H1 (cell line): ENCODE data around the gene VPS11. TPM values are rescaled to one million over a fixed set of nuclear protein-coding genes. Genes with fewer than 3 reads are reported as not detected.

Source experiments
- CTCF ChIA-PET: fragments of 300-600 bp; sonication (Branson Sonifier 250); formaldehyde crosslinking; loops from one replicate; lab custom pipeline; 2021; ENCODE audit not compliant: partially characterized antibody; lab: Charles Lee
- POLR2A ChIA-PET: fragments of 300-600 bp; sonication (Branson Sonifier 250); formaldehyde crosslinking; loops from one replicate; lab custom pipeline; 2021; ENCODE audit warnings: inconsistent platforms; ENCODE audit not compliant: partially characterized antibody; lab: Charles Lee
- DNase-seq, 2 experiments: peaks; one replicate each; pipeline versions ENCODE4 v3.0.0 to v3.0.0-alpha.2; 2010 to 2022; ENCODE audit warnings: low spot score in 2 of 2, low read depth in 1 of 2, mixed read lengths in 1 of 2
- FAIRE-seq: peaks from 2 replicates; lab custom pipeline; 2011; peaks lifted over from hg19 to GRCh38; lab: Jason Lieb, UNC
- H2AFZ ChIP-seq: 2 replicates; pipeline ENCODE4 v1.8.1; 2012; ENCODE audit warnings: low read length, inconsistent platforms
- H2AK5ac ChIP-seq: 2 replicates; pipeline ENCODE4 v1.6.1; 2013; ENCODE audit warnings: low read depth, low read length
- H2BK120ac ChIP-seq: replicated peaks from 2 replicates; pipeline ENCODE3; 2013; ENCODE audit warnings: low read depth, low read length, inconsistent platforms
- H2BK12ac ChIP-seq: 2 replicates; pipeline ENCODE4 v1.6.1; 2013; ENCODE audit warnings: low read depth, low read length
- H2BK15ac ChIP-seq: 2 replicates; pipeline ENCODE4 v1.6.1; 2013; ENCODE audit warnings: low read length
- H2BK20ac ChIP-seq: 2 replicates; pipeline ENCODE4 v1.6.1; 2013; ENCODE audit warnings: low read length
- H2BK5ac ChIP-seq: 2 replicates; pipeline ENCODE4 v1.6.1; 2013; ENCODE audit warnings: low read depth, low read length
- H3K14ac ChIP-seq: 2 replicates; pipeline ENCODE4 v1.6.1; 2013; ENCODE audit warnings: inconsistent platforms; ENCODE audit not compliant: insufficient read length
- H3K18ac ChIP-seq: 2 replicates; pipeline ENCODE4 v1.6.1; 2013; ENCODE audit warnings: low read length; ENCODE audit errors: extremely low read depth
- H3K23ac ChIP-seq: 2 replicates; pipeline ENCODE4 v1.6.1; 2013; ENCODE audit warnings: inconsistent platforms; ENCODE audit not compliant: insufficient read length
- H3K23me2 ChIP-seq: 2 replicates; pipeline ENCODE4 v1.6.1; 2013; ENCODE audit warnings: low read depth, low read length
- H3K27ac ChIP-seq: 2 replicates; pipeline ENCODE4 v1.6.1; 2011; ENCODE audit warnings: low read depth, low read length, inconsistent platforms
- H3K27me3 ChIP-seq, 4 experiments: replicated peaks in 1 of 4; 1 replicate in 1 of 4; 2 replicates in 3 of 4; pipeline versions ENCODE4 v1.6.1 to v1.8.1; 2011 to 2013; ENCODE audit warnings: low read length in 3 of 4, mild to moderate bottlenecking in 3 of 4, inconsistent platforms in 2 of 4, mixed read lengths in 2 of 4, moderate library complexity in 1 of 4; ENCODE audit not compliant: control insufficient read depth in 3 of 4, insufficient read depth in 3 of 4; ENCODE audit errors: extremely low read depth in 1 of 4
- H3K36me3 ChIP-seq, 4 experiments: 2 replicates each; pipeline versions ENCODE4 v1.6.1 to v1.8.1; 2011 to 2013; ENCODE audit warnings: mild to moderate bottlenecking in 4 of 4, low read length in 3 of 4, moderate library complexity in 2 of 4, control low read depth in 1 of 4, inconsistent platforms in 1 of 4; ENCODE audit not compliant: insufficient read depth in 4 of 4, control insufficient read depth in 2 of 4
- H3K4ac ChIP-seq: replicated peaks from 2 replicates; pipeline ENCODE3; 2013; ENCODE audit warnings: low read length, low read depth, mixed read lengths, inconsistent platforms; ENCODE audit not compliant: insufficient read length
- H3K4me1 ChIP-seq, 4 experiments: replicated peaks in 1 of 4; 1 replicate in 1 of 4; 2 replicates in 3 of 4; pipeline versions ENCODE4 v1.6.1 to v1.8.1; 2011 to 2013; ENCODE audit warnings: low read length in 3 of 4, inconsistent platforms in 2 of 4, mixed read lengths in 1 of 4; ENCODE audit not compliant: insufficient read depth in 4 of 4, control insufficient read depth in 3 of 4
- H3K4me2 ChIP-seq, 2 experiments: 2 replicates each; pipeline versions ENCODE4 v1.6.1 to v1.8.1; 2011 to 2013; ENCODE audit warnings: low read depth in 2 of 2, low read length in 2 of 2, control low read depth in 1 of 2, inconsistent platforms in 1 of 2, mild to moderate bottlenecking in 1 of 2; ENCODE audit not compliant: insufficient read depth in 1 of 2
- H3K4me3 ChIP-seq, 4 experiments: fragments of 200-600, 300-600 bp in 1 of 4; sonication (generic), shearing (Covaris generic), sonication (Bioruptor Twin) in 1 of 4; 2 replicates each; pipeline versions ENCODE4 v1.5.1 to v1.8.1; 2011 to 2016; ENCODE audit warnings: low read length in 4 of 4, low read depth in 3 of 4, control low read depth in 2 of 4, inconsistent platforms in 2 of 4, mild to moderate bottlenecking in 2 of 4, mixed read lengths in 1 of 4, moderate library complexity in 1 of 4; ENCODE audit not compliant: insufficient read depth in 2 of 4; ENCODE audit errors: extremely low read depth in 1 of 4
- H3K56ac ChIP-seq: replicated peaks from 2 replicates; pipeline ENCODE3; 2013; ENCODE audit warnings: low read depth, mild to moderate bottlenecking, mixed read lengths, low read length, inconsistent platforms; ENCODE audit not compliant: insufficient read length
- H3K79me1 ChIP-seq: 2 replicates; pipeline ENCODE4 v1.6.1; 2013; ENCODE audit warnings: low read depth, low read length, control low read depth
- H3K79me2 ChIP-seq, 2 experiments: 2 replicates each; pipeline versions ENCODE4 v1.6.1 to v1.8.1; 2012 to 2013; ENCODE audit warnings: low read length in 2 of 2, mild to moderate bottlenecking in 2 of 2, inconsistent platforms in 1 of 2; ENCODE audit not compliant: insufficient read depth in 2 of 2, control insufficient read depth in 1 of 2
- H3K9ac ChIP-seq, 4 experiments: replicated peaks in 1 of 4; 1 replicate in 1 of 4; 2 replicates in 3 of 4; pipeline versions ENCODE4 v1.6.1 to v1.8.1; 2011 to 2013; ENCODE audit warnings: low read depth in 3 of 4, low read length in 3 of 4, control low read depth in 2 of 4, mild to moderate bottlenecking in 2 of 4, moderate library complexity in 2 of 4, inconsistent platforms in 1 of 4; ENCODE audit errors: extremely low read depth in 1 of 4
- H3K9me3 ChIP-seq, 2 experiments: 2 replicates each; pipeline versions ENCODE4 v1.6.1 to v1.8.1; 2012 to 2013; ENCODE audit warnings: mild to moderate bottlenecking in 2 of 2, moderate library complexity in 2 of 2, control low read depth in 1 of 2, inconsistent platforms in 1 of 2, low read depth in 1 of 2, low read length in 1 of 2, mixed read lengths in 1 of 2; ENCODE audit not compliant: insufficient read depth in 2 of 2
- H4K20me1 ChIP-seq, 2 experiments: replicated peaks in 1 of 2; 2 replicates each; pipeline versions ENCODE3 to v1.8.1; 2011 to 2013; ENCODE audit warnings: inconsistent platforms in 2 of 2, low read length in 2 of 2, mild to moderate bottlenecking in 1 of 2; ENCODE audit not compliant: insufficient read depth in 2 of 2, control insufficient read depth in 1 of 2
- H4K5ac ChIP-seq: 2 replicates; pipeline ENCODE4 v1.6.1; 2013; ENCODE audit warnings: low read length, low read depth, mixed read lengths, inconsistent platforms; ENCODE audit not compliant: insufficient read length
- H4K8ac ChIP-seq: 2 replicates; pipeline ENCODE4 v1.8.0; 2013; ENCODE audit warnings: mild to moderate bottlenecking, moderate library complexity, low read length, inconsistent platforms; ENCODE audit not compliant: insufficient read depth; ENCODE audit errors: extremely low read depth
- H4K91ac ChIP-seq: replicated peaks from 2 replicates; pipeline ENCODE3; 2013; ENCODE audit warnings: low read length, mixed read lengths, inconsistent platforms; ENCODE audit not compliant: insufficient read length
- CHD1 ChIP-seq: IDR thresholded peaks from 2 replicates; pipeline ENCODE4 v1.6.1; 2012; ENCODE audit warnings: low read depth, low read length, improper control_type of control experiment
- EP300 ChIP-seq, 2 experiments: IDR thresholded peaks; 1 replicate in 1 of 2; 2 replicates in 1 of 2; pipeline ENCODE4 v1.6.1; 2011 to 2012; ENCODE audit warnings: low read depth in 2 of 2, low read length in 2 of 2, mild to moderate bottlenecking in 2 of 2, borderline replicate concordance in 1 of 2, inconsistent platforms in 1 of 2, moderate library complexity in 1 of 2
- GTF2F1 ChIP-seq: IDR thresholded peaks from 2 replicates; pipeline ENCODE4 v1.6.1; 2012; ENCODE audit warnings: low read depth, low read length, improper control_type of control experiment, borderline replicate concordance
- KDM5A ChIP-seq: fragments of 200-600 bp; IDR thresholded peaks from 2 replicates; pipeline ENCODE4 v1.7.1; 2012; ENCODE audit warnings: mild to moderate bottlenecking, low read length, inconsistent platforms, mixed read lengths
- RBBP5 ChIP-seq: IDR thresholded peaks from 2 replicates; pipeline ENCODE4 v1.7.1; 2012; ENCODE audit warnings: low read depth, mild to moderate bottlenecking, inconsistent platforms, low read length, moderate library complexity, borderline replicate concordance
- SAP30 ChIP-seq: fragments of 300-600 bp; sonication (generic); IDR thresholded peaks from 2 replicates; pipeline ENCODE4 v1.7.1; 2012; ENCODE audit warnings: low read length, moderate library complexity, mild to moderate bottlenecking, inconsistent platforms; ENCODE audit not compliant: insufficient read depth, insufficient replicate concordance
- SIRT6 ChIP-seq: IDR thresholded peaks from one replicate; pipeline ENCODE4 v1.7.1; 2012; ENCODE audit warnings: low read length, inconsistent platforms
- SP2 ChIP-seq: IDR thresholded peaks from 2 replicates; pipeline ENCODE4 v1.6.1; 2012; ENCODE audit warnings: mild to moderate bottlenecking, low read length, inconsistent platforms
- TAF7 ChIP-seq: optimal IDR thresholded peaks from 2 replicates; pipeline ENCODE3; 2011; ENCODE audit warnings: low read depth, mild to moderate bottlenecking, inconsistent platforms, low read length, moderate library complexity, borderline replicate concordance
- TBP ChIP-seq: IDR thresholded peaks from 2 replicates; pipeline ENCODE4 v1.6.1; 2011; ENCODE audit warnings: low read depth, low read length, improper control_type of control experiment
- TEAD4 ChIP-seq: IDR thresholded peaks from 2 replicates; pipeline ENCODE4 v1.6.1; 2012; ENCODE audit warnings: low read depth, low read length, inconsistent platforms, mixed read lengths
- WGBS, 2 experiments: shearing (Covaris generic) in 1 of 2; methylation state at CpG; one replicate each; pipeline versions ENCODE4 v1.1.6 to v1.1.7; 2013 to 2015; ENCODE audit warnings: low lambda C conversion rate in 2 of 2, mixed read lengths in 2 of 2, inconsistent platforms in 1 of 2, low coverage in 1 of 2, missing lambda C conversion rate in 1 of 2; ENCODE audit not compliant: insufficient replicate concordance in 2 of 2, insufficient coverage in 1 of 2, insufficient read length in 1 of 2; ENCODE audit errors: extremely low coverage in 1 of 2, missing lambda C conversion rate in 1 of 2; 5-methylcytosine and 5-hydroxymethylcytosine counted together
- polyA plus RNA-seq, 7 experiments: library from polyadenylated mRNA; depleted of rRNA in 3 of 7; stranded (reverse) in 5 of 7; unstranded in 2 of 7; fragments of >200 nt in 5 of 7; fragments of 200-250 nt in 2 of 7; gene quantifications; 1 replicate in 5 of 7; 2 replicates in 1 of 7; 4 replicates in 1 of 7; pipeline versions ENCODE4 v1.2.1 to v1.2.3, GENCODE V29; 2011 to 2013; ENCODE audit warnings: missing spikeins in 2 of 7, mixed read lengths in 2 of 7
- total RNA-seq: library from RNA; stranded (reverse); fragmentation: NEBNext Ultra II Directional; extraction: Animal tissue kit (Norgen Biotek cat#: 25700); gene quantifications from 2 replicates; pipeline ENCODE4 v1.2.1, GENCODE V29; 2021

VPS11 gene
- total and polyA plus RNA-seq, 2 of the 8 experiments (the other 6 are each of a cell fraction or from before 2014, with no cell fraction given) = 13.1 to 15.5 TPM

GRCh38 chr11:119087747-119088241, 20.2 kb downstream of the VPS11 start:
- Histone ChIP-seq H3K4ac (no peak overlapping the region), H3K36me3 (peaks cover 2 to 27% (median 8%) of the 10 kb centered on the region in 4 experiments; a peak in 5 of 8 replicates), H2BK20ac (no peak overlapping the region), H2BK12ac (no peak overlapping the region), H3K27me3 (no peaks in the 10 kb centered on the region), H3K14ac (no peak overlapping the region), H3K79me1 (peaks cover 16% of the 10 kb centered on the region), H3K56ac (no peak overlapping the region), H3K4me1 (peaks cover 0 to 8% (median 2%) of the 10 kb centered on the region in 4 experiments; a peak in 5 of 7 replicates), H4K91ac (no peak overlapping the region), H2BK5ac (no peak overlapping the region), H4K20me1 (peaks cover 5 to 9% of the 10 kb centered on the region in 2 experiments), H3K9ac (peak overlapping the region in 1 of 4 experiments; percentile 37; a peak in 1 of 7 replicates), H2BK15ac (no peak overlapping the region), H3K27ac (no peak overlapping the region), H3K23me2 (peaks cover 7% of the 10 kb centered on the region; the same call in 1 of the 2 replicates), H4K5ac (no peak overlapping the region), H3K18ac (no peak overlapping the region), H2AFZ (no peak overlapping the region), H3K4me2 (no peak overlapping the region), H4K8ac (0 out of 2 replicates have a peak overlapping the region, but pooled peaks have one; percentile 53), H3K23ac (no peak overlapping the region), H2AK5ac (no peak overlapping the region), H3K4me3 (no peak overlapping the region), H3K9me3 (no peaks in the 10 kb centered on the region), H3K79me2 (peaks cover 4 to 26% of the 10 kb centered on the region in 2 experiments; a peak in 3 of 4 replicates), H2BK120ac (no peak overlapping the region)
- TF ChIP-seq EP300 (IDR thresholded peaks at IDR 0.05; ENCODE audit: borderline replicate concordance in 1 of 2, low read depth in 2 of 2, low read length in 2 of 2) = no peak
- no peak for TF ChIP-seq SAP30
- TF ChIP-seq TEAD4 = no peak
- TF ChIP-seq TAF7 = no peak
- no peak for TF ChIP-seq SP2
- no peak for TF ChIP-seq GTF2F1
- no peak for TF ChIP-seq CHD1
- no peak for TF ChIP-seq RBBP5
- no peak for TF ChIP-seq TBP
- TF ChIP-seq SIRT6 = no peak
- no peak for TF ChIP-seq KDM5A
- ChIA-PET POLR2A (interaction anchor here (0.9 to 9.2 kb wide), 3 partner anchors 8 to 236 kb away, joined by 3 to 141 read pairs (median 3); partner anchors contain the start of gene VPS11), CTCF (interaction anchor here (2.2 kb wide), 1 partner anchor 47 kb away, joined by 7 read pairs; no protein-coding TSS in a partner anchor)
- FAIRE-seq (no peak), DNase-seq (no peak)
- 90% methylated on average over 2 of the region's 2 CpGs; no CpG with 5 or more reads in 1 of the 2 experiments for WGBS, 2 experiments
